Activated CD4-positive, CD25-positive, alpha-beta regulatory T cell treated with anti-CD3 and anti-CD28 coated beads, Interleukin-2, amount 50 U/mL, for 72 hours (primary cell): Measurements from ENCODE around the gene NTF4.
A peak's percentile ranks its signal among the peaks of the same experiment; 100 is the strongest.
"Not testable (repeated sequence)": the region's sequence is repeated elsewhere in the genome, so short reads cannot be mapped to it uniquely, and the experiment has no call there.

Experiments used
- DNase-seq: peaks from one replicate; pipeline ENCODE4 v3.0.0; 2021

NTF4 gene

DNA sequence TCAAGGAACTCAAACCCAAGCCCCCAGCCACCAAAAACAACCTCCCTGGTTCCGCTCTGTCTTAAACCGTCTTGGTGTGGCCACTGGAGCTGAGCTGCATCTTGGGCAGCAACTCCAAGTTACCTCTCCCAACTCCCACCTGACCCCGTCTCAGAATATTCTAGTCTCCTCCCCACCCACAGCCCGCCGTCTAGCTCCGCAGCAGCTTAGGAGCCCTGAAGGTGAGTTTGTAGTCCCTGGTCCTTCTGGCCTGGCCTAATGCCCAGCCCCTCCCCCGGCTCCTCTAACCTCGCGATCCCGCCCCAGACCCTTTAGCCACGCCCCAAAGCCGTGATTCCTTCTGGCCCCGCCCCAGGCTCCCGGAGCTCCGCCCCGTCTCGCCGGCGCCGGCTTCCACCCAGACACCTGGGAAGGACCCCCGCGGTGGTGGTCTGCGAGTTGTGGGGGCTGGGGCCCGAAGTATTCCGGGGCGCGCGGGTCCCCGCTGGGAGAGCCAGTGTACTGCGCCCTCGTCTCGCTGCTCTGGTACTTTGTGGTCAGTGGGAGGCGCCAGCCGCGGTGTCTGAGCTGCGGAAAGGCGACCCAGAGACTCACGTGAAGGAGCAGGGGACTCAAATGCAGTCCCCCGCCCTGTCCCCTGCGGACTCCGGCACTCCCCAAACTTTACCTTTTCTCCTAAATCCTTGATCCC is 45.2 kb downstream of the NTF4 start:
- DNase-seq = peak; percentile 66

DNA sequence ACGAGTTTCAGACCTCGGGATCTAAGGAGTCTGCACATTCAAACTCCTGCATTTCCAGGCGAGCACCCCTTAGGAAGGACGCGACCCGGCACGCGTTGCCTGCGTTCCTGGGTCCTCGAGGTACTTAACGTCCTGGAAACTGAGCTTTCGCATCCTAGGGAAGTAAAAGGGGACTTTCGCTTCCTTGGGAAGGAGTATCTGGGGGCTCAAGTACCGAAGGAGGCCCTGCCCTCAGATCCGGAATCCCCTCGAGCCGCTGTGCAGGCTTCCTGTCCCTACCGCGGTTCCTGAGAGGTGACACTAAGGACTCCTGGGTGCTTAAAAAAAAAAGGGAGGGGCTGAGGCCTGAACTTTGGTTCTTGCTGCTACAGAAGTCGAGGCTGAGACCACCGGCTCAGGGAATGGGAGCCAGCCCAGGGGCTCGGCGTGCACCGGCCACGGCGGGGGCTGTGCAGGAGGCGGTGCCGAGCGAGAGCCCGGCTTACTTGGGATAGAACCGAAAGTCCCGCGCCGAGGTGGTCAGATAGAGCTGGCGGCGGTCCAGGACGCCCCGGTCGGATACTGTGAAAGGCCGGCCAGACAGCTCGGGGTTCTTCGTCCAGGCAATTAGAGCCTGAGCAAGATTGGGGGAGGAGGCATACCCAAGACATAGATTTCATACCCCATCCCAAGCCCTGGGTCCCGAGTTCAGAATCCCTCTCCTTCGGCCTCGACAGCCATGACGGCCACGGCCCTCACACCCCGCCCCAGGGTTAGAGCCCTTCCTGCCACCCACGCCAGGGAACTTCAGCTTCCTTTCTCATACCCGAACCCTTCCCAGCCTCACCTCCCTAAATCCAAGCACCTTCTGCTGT is 46.0 kb downstream of the NTF4 start:
- DNase-seq = not testable (repeated sequence)

DNA sequence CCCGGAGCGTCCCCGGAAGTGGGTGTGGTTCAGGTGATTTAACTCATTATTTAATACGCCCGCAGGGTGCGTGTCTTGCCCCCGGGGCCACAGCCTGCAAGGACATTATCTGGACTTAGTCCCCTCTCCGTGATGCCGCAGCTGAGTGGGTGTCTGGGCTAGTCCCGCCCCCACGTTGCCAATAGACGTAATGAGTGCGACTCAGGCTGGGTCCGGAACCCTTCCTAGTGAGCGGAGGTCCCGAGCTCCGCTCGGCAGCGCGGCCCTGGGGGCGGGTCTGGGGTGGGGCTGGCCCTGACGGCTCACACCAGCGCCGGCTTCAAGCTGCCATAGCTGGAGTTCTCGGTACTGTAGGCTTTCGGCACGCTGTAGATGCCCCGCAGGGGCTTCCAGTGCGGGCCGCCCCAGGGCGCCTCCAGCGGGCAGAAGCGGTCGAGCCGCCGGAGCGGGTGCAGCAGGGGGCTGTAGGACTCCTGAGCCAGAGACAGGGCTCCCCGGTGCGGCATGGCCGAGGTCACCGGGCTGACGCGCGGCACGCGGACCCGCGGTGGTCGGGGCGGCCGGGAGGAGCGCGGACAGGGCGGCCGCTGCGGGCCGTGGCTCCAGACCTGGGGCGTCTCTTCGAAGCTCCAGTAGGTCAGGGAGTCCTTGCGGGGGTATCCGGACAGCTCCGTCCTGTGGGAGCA is 46.8 kb downstream of the NTF4 start:
- peak; percentile 60 for DNase-seq

DNA sequence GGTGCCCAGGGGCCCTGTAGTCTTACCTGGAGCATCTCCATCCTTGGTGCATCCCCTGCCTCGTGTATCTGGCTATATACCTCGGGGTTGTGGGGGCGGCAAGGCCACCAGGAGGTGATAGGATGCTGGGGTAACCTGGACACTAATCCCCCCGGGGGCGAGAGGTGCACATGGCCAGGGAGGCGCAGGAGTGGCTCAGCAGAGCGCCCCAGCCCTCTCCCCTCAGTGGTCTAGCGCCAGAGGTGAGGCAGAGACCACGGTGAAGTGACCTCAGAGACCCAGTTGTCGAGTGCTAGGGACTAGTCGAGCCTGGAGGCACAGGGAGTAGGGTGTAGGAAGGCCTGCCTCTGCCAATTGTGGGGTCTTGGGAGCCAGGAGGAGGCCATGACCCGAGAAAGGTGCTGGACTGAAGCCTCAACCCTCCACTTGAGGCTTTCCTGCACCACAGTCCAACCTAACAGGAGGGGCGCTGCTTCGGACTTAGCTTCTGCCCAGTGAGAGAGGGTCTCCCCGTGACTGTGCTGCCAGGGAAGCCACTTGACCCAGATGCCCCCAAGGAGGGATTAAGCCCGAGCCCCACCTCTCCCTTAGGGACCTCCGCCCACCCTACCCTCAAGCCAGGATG is 47.5 kb downstream of the NTF4 start, which contains the start of gene LHB:
Gene LHB, minus strand, starts transcription at position 51 of the 625 bp plus-strand sequence. Its CDS starts 10 bp downstream, at position 41.
- DNase-seq = no peak

DNA sequence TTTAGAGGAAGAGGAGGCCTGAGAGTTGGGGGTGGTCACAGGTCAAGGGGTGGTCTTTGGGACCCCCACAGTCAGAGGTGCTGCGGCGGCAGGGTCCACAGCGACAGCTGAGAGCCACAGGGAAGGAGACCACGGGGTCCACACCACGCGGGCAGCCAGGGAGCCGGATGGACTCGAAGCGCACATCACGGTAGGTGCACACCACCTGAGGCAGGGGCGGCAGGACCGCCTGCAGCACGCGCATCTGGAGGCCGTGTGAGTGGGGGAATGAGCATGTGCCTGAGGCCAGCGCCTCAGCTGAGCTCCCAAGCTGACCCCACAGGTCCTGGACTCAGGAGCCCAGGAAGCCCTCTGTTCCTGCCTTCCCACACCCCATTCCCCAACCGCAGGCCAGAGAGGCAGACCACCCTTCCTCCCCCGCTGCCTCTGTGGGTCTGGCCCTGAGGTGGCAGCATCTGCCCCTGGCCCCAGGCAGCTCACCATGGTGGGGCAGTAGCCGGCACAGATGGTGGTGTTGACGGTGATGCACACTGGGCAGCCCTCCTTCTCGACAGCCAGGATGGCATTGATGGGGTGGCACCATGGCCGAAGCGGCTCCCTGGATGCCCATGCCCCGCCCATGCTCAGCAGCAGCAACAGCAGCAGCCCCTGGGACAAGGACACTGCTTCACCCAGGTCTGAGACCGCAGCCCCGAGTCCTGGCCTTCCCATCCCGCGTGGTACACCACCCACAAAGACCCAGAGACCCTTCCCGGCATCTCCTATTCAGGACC is 48.4 kb downstream of the NTF4 start:
- no peak for DNase-seq

DNA sequence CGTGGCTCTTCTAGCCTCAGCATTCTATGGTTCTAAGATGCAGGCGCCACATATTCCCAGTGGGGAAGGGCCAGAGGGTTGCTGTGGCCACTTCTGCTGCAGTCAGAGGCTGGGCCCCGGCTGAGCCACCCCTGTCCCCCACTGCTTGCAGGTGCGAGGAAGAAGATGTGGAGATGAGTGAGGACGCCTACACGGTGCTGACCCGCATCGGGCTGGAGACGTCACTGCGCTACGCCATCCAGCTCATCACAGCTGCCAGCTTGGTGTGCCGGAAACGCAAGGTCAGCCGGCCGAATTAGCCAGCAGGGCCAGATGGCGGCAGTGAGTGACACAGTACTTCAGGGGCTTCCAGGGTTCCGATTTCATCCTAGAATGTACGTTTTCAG is 49.8 kb downstream of the NTF4 start:
- DNase-seq = no peak

DNA sequence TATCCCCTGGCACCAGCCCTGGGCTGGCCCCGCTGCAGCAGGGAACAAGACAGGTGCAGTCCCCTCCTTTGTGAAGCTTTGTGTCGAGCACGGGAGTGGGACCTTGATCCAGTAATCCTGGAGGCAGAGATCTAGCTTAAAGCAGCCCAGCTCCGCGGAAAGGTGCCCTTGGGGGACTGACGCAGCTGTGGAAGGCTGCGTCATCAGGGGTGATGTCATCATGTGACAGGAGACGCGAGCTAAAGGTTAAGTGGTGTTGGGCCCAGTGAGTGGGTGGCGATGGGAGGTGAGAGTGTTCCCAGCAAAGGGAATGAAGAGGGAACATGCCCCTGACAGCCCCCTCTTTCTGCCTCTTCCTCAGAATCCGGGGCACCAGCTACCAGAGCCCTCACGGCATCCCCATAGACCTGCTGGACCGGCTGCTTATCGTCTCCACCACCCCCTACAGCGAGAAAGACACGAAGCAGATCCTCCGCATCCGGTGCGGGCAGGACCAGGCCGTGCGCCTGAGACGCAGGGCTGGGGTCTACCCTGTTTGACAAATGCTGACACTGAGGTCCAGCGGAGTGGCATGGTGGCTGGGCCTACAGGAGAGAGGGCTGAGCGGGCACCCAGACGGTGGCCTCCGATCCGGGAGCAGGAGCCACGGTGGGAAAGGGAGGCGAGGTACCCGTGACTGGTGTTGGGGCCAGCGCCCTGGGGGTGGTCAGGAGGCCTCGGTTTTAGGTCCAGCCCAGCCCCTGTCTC is 50.3 kb downstream of the NTF4 start:
- DNase-seq = no peak

DNA sequence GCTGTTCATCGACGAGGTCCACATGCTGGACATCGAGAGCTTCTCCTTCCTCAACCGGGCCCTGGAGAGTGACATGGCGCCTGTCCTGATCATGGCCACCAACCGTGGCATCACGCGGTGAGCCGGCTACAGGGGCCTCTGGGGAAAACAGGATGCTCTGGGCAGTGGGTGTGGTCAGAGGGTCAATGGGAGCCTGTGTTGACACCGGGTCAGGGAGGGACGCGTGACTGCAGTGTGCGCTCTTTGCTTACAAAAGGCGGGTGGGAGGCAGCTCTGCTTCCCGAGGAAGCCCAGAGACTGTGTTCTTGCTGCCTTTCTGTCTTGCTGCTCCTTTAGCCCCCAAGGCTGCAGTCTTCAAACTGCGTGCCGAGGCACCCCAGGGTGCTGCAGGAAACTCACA is 53.4 kb downstream of the NTF4 start:
- no peak for DNase-seq
